Hematopoietic multipotent progenitor cell treated with erythropoietin and hydrocortisone succinate and interleukin-3 and kit ligand, for 6 days (in vitro differentiated cells): ENCODE data around the gene CDKN2D.
"Not testable (repeated sequence)": the region's sequence is repeated elsewhere in the genome, so short reads cannot be mapped to it uniquely, and the experiment has no call there.

Experiments
- DNase-seq: peaks from one replicate; pipeline ENCODE4 v3.0.0-alpha.2; 2015

CDKN2D gene

DNA sequence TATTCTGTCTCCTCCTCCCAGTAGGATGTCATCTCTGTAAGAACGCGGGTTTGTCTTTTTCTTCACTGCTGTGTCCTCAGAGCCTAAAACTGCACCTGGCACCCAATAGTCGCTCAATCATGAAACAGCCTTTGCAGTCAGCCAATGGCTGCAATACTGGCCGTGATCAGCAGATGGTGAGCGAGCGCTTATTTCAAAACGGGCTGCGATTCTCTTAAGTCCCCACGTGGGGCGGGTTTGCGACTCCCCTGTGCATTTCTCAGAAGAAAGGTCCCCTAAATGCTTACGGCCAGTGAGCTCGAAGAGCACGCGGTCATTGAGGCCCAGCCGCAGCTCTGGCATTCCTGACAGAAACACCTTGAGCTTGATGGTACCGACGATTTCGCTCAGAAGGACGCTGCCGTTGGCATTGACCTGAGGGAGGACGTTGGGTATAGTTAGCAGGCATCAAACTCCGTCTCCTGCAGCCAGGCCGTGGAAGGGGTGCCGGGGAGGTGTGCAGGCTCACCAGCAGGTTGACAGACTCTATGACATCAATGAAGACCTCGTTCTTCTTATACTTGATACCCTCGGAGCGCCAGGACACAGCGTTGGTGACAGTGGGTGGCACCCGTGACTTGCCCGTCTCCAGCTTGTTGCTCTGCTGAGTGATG, 12.3 kb upstream of the CDKN2D start:
- DNase-seq: peak; percentile 98

DNA sequence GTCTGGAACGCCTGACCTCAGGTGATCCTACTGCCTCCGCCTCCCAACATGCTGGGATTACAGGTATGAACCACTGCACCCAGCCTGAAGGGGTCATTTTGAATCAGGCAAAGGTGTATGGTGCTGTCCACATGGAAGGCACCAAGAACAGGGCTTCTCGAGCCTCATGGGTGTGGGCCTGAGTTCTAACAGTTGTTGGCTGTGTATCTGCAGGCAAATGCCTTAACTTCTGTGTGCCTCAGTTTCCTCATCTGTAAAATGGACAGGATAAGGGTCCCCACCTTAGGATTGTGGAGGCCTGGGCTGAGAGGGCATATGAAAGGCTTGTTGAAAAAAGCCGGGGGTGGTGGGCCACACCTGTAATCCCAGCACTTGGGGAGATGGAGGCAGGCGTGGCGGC, 9.2 kb upstream of the CDKN2D start:
- no peak for DNase-seq

DNA sequence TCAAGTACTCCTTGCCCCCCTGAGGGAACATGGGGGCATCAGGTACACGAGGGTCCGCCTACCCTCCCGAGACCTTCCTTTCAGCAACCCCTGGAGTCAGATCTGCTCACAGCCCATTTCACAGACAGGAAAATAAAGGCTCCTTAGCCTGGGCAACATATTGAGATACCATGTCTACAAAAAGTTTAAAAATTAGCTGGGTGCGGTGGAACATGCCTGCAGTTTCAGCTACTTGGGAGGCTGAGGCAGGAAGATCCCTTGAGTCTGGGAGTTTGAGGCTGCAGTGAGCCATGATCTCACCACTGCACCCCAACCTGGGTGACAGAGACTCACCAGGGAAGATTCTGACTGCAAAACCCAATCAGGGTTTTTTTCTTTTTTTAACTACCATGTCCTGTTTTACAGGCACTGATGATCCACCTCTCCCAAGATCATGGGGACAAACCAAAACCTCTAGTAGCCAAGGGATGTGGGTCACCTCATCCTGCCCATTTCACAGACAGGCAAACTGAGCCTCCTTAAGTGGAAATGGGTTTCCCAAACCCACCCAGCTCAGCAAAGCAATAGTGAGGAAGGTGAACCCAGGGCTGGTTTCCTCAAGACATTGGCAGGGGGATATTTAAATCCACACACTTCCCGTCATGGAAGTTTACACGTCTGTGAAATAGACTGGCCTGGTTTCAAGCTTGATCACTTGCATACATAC, 6.4 kb upstream of the CDKN2D start:
- no peak for DNase-seq

DNA sequence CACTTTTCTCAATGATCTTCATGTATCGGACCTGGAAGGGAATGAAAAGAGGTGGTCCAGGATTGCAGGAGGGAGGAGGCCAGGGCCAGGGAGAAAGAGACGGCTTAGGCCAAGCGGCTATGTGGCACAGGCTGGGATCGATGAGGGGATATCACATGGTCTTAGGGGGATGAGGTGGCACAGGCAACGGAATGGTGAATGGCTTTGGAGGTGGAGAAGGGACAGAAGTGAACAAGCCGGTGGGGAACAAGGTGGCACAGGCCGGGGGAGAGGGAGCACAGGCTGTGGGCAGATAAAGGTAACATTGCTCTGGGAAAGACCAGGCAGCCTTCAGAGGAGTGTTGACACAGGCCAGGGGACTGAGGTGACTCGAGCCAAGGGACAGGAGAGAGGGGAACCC, 5.7 kb upstream of the CDKN2D start:
- DNase-seq: no peak

DNA sequence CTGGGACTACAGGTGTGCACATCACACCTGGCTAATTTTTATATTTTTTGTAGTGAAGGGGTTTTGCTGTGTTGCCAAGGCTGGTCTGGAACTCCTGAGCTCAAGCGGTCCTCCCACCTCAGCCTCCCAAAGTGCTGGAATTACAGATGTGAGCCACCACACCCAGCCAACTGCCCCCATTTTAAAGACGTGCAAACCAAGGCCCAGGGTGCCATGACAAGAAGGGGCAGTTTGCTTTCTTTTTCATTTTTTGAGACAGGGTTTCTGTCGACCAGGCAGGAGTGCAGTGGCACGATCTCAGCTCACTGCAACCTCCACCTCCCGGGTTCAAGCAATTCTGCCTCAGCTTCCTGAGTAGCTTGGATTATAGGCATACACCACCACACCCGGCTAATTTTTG, 5.0 kb upstream of the CDKN2D start:
- DNase-seq: not testable (repeated sequence)

DNA sequence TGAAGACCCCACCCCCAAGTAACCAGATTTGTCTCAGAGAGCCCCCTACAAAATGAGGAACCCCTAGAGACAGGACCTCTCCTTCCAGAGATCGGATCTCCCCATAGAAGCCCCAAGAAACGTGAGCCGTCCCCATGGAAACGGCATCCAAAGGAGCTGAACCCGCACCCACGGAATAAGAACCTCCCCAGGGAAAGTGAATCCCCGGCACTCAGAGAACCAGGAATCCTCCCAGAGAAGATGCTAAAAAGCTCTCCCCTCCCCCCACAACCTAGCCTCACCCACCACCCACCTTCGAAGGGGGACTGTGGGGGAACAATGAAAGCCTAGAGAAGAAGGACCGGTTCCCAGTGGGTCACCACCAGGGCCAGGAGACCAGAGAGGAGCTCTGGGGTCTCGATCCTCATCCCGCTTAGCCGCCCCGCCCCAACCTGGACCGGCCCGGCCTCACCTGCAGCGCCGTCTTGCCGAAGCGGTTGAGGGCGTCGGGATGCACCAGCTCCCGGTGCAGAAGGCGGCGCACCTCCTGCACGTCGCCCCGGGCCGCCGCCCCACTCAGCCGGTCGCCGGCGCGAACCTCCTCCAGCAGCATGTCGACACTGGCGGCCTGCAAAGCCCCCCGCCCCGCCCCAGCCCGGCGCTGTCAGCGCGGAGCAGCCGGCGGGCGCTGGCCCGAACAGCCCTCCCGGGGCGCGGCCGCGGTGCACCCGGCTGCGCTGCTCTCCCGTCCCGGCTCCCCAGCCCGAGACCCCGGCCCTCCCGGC, 535 bp downstream of the CDKN2D start:
- peak; percentile 27 for DNase-seq

DNA sequence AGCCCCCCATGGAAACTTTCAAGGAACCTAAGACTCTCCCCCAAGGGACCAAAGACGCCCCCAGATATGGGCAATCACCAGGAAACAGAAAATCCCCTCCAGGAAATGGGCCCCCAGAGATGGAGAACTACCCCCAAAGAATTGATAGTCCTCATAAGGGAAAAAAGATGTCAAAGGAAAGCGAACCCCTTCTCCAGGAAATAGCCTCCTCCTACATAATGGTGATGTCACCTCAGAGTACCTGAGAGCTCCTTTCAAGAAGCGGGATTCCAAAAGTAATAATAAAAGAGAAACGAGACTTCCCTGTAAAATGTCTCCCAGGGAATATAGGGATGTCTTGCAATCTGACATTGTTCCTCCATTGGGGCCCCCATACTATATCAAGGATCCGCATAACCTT, 1.1 kb downstream of the CDKN2D start:
- no peak for DNase-seq

DNA sequence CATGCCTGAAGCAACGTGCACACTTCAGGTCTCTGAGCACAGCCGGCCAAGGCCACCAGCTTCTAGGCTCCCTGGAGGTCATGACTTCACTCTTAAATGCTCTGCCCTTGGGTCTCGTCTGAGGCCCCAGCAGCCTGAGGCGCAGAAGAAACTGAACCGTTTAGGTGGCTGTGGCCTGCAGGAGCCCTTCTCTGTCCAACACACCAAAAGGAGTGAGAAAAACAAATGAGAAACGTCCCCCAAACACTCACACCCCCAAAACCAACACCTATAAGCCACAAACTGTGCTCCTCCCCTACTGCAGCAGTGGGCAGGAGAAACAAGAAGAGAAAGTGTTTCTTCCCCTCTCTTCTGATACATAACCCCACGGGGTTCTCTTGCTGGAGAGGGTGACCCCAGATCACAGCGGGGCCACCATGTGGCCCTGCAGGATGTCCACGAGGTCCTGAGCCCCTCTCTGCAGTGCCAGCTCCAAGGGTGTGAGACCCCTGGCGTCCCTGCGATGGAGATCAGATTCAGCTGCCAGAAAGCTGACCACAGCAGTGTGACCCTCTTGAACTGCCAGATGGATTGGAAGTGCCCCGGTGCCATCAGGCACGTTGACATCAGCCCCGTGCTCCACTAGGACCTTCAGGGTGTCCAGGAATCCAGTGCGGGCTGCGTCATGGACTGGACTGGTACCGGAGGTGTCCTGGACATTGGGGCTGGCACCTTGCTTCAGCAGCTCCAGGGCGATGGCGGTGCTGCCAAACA, 1.9 kb downstream of the CDKN2D start:
- peak; percentile 59 for DNase-seq

DNA sequence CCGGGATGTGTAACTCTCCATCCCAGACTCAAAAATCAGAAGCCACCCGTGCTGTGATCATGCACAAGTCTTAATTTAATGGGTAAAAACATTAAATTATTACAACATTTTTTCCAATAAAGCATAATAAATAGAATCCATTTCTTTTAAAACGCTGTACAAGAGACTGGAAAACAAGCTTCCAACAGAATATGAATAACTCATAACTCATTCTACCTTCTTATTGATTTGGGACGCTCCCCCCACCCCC, 2.4 kb downstream of the CDKN2D start:
- DNase-seq: no peak

DNA sequence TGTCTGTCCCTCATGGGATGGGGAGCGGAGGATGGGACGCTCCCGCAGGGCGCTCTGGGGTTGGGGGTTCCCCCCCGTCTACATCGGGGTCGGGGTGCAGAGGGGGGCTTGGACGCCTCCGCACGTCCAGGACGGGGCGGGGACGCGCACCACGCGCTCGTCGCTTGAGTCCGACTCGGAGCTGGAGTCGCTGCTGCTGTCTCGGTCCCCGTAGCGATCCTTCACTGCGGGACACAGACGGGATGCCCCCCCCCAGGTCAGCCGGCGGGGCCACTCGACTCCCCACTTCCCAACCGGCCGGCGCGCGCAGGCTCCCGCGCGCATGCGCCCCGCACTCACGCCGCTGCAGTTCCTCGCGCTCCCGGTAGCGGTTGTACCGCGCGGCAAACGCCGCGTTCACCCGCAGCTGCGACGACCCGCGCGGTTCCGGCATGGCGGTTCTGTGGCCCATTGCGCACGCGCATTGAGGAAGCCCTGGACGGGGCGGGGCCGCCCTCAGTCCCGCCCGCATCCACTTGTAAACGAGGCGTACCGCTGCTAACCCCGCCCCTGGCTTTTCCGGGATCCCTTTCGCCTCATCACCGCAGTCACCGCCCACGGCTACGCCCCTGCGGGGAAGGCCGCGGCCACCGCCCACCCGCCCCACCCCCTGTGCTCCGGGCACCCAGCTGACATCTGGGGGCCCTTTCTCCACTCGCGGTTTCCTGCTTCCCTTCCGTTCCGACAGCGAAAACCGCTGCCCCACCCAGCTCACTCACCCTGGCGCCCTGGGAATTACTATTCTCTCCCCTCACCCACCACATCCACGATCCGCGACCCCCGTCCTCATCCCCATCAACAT, 3.0 kb downstream of the CDKN2D start, which contains the start of gene KRI1:
KRI1 (minus strand) TSS at position 444 of the 841 bp plus-strand sequence; CDS start at position 433, 11 bp downstream.
- DNase-seq: peak; percentile 100

DNA sequence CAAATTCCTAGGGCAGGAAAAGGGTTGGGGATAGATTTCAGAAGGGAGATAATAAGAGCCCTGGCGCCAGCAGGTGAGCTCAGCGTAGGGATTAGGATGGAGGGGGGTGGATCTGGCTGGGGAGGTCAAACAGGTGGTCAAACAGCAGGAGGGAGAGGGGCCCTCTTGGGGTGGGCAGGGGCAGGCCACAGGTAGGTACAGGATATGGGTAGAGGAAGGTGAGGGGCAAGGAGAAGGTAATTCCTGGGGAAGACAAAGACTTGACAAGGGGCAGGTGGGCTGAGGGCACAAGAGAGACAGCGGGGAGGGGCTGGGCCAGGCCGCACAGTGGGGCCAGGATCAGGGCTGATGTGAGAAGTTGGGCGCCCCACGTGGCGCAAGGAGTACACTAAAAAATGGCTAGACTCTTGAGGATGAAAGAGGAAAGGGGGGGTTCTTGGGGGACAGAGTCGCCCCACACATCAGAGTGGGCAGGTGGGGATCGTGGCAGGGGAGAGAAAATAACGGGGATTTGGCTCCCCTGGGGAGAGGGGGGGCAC, 3.7 kb downstream of the CDKN2D start:
- DNase-seq: peak; percentile 90

DNA sequence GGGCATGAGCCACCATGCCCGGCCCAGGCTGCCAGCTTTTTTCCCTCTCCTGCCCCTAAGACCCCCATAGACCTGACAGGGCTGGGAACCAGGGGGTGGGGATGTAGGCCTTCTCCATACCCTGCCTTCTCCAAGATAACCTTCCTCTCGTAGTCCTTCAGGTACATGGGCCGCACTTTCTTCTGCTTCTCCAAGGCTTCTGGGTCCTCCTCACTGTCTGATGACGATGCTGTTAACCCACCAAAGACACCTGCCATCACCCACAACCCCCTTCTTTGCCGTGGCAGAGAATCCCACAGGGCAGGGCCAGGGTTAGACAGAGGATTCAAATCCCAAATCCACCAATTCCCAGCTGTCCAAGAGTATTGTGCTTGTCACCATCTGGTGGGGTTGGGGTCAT, 6.2 kb downstream of the CDKN2D start:
- no peak for DNase-seq

DNA sequence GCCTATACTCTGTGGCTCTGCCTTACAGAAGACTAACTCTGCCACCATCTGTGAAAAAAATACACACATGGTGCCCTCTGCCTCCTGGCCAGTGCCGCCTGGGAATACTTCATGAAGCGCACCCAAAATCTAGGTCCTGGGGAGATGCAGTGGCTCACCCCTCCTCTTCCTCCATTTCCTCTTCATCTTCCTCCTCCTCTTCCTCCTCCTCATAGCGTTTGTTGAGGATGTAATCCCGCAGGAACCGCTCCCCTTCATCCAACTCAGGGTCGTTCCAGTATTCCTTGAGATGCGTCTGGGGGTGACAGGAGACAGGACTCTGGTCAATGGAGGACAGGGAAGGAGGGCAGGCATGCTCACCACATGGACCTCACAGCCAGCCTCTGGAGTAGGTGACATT, 8.6 kb downstream of the CDKN2D start:
- DNase-seq: no peak

DNA sequence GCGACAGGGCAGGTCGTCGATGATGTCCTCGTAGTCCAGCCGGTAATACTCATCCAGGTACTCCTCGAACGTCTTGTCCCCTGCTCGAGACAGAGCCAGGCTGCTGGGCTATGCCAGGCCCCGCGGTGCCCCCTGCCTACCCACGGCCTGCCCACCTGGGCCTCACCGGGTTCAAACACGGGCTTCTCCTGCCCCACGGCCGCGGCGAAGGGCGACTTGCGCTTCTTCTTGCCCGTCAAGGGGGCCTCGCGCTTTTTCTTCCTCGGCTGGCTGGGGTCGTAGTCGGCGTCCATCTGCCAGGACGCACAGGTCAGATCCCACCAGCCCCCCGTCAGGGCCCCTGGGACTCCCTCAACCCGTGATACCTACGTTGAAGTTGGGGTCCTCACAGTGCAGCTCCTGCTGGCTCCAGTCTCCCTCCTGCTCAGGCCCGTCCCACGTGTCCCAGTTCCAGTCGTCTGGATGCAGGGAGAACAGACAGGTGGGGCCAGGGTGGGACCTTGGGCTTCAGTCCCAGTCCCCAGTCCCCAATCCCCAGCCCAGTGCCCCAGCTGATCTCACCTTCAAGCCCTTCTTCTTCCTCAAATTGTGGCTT, 11.1 kb downstream of the CDKN2D start:
- no peak for DNase-seq

DNA sequence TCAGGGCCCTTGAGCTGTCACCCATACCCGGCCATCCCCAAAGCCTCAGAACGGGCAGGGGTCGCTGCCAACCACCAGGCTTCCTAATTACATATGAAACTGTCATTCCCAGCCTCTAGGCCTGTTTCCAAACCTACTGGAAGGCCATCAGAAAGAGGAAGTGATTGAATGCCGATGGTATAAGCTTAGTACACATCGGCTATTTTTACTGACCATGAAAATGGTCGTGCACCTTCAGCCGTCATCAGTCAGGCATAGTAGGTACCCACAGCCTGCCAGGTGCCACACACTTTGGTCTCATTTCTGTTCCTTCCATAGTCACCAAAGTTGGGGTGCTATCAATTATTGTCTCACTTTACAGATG, 13.2 kb downstream of the CDKN2D start:
- no peak for DNase-seq

DNA sequence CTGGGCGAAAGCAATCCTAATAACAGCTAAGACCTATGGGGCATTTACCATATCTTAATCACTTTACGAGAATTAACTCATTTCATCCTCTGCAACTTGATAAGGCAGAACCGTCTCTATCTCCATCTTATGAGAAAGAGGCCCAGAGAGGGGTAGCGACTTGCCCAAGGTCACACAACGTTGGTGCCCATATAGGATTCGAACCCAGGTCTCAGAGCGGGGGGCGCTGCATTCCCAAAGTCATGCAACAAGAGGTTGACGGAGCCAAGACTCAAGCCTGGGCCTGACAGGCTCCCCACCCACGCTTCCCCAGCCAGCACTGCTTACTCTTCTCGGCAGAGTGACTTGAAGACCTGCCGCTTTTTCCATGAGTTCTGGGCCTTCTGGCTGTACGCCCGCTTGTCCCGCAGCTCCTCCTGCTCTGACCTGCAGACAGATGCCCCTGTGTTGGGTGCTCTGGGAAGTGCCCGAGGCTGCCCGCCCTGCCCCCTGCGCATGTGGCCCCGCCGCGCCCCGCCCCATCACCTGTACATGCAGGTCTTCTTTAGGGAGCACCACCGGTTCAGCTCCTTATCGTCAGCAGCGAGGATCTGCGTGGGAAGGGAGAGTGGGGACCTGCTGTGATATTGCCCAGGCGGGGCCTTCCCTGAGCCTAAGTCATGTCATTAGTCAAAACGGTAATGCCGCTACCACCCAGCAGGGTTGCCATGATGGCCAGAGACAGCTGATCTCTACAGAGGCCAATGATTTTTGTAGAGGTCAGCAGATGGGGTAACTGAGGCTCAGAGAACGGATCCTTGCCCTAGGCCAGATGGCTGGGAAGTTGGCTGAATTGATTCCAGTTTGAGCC, 13.8 kb downstream of the CDKN2D start:
- peak; percentile 51 for DNase-seq

DNA sequence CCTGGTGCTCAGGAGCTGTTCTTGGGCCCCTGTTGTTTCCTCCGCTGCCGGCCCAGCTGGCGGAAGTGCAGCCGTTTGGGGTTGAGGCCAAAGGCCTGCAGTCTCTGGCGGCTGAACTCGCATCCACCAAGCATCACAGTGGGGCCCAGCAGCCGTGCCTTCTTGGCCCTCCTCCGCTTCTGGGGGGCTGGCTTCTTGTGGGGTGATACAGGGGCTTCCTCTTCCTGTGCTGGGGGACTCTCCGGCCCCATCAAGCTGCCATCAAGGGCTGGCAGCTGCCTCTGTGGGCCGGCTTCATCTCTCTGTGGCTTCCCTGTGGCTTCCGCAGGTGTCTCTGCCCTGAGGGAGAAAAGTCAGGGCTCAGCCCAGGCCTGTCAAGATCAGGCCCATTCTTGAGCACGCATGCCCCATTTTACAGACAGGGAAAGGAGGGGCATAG, 14.8 kb downstream of the CDKN2D start:
- peak; percentile 77 for DNase-seq

DNA sequence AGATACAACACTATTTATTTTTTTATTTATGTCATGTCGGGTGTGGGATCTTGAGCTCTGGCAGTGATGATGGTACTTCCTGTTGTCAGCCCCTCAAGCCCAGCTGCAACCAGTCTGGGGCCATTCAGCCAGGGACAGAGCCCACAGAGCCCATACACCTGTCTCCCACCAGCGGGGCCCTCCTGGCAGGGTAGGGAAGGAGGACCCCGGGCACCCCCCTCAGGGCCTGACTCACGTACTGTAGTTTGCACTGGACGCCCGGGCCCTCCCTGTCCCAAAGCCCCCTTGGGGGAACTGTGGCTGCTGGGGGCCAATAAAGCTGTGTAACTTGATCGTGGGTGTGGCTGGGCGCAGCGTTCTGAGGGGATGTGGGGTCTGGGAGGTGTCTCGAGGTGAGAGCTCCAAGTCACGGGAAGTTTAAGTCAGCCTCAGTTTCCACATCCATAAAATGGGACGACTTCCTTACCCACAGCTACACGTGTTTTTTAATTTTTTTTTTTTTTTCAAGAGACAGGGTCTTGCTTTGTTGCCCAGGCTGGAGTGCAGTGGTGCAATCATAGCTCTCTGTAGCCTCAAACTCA, 15.6 kb downstream of the CDKN2D start:
- DNase-seq: no peak

DNA sequence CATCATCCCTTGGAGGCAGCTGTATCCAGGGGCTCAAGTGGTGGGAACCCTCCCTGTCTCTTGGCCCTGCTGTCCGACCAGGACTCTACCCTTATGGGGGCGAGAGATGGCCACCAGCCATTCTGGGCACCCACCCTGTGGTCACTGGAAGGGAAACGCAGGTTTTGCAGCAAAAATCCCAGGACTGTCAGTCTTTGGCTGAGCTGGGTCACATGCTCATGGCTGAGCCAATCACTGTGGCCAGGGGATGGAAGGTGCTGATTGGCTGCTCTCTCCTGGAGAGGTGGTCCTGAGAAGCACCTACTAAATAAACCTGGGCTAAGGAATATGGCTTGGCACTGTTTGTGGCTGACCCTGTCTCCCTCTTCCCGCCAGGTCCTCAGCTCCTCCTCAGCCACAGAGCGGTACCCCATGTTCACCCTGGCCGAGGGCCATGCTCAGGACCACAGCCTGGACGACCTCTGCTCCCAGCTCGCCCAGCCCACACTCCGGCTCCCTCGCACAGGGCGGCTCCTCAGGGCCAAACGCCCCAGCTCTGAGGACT, 16.2 kb downstream of the CDKN2D start:
- peak; percentile 76 for DNase-seq

DNA sequence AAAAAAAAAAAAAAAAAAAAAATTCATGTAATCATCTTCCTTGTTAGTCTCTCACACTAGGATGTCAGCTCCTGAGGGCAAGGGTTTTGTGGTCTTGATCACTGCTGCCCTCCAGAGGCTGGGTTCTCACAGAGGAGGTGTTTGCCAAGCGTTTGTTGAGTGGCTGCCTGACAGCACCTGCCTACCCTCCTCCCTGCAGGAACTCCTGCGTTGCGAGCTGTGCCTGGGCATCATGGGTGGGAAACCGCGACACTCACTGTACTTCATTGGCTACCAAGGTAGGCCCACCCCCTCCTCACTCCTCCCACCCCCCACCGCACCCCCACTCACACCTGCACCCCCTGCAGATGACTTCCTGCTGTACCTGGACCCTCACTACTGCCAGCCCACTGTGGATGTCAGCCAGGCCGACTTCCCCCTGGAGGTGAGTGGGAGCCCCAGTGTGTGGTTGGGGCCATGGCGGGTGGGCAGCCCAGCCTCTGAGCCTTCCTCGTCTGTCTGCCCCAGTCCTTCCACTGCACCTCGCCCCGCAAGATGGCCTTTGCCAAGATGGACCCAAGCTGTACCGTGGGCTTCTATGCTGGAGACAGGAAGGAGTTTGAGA, 17.0 kb downstream of the CDKN2D start:
- DNase-seq: peak; percentile 86
